ENCODE data around the gene SPG11.
"Not testable (repeated sequence)": the region's sequence is repeated elsewhere in the genome, so short reads cannot be mapped to it uniquely, and the experiment has no call there.

The SPG11 gene

DNA sequence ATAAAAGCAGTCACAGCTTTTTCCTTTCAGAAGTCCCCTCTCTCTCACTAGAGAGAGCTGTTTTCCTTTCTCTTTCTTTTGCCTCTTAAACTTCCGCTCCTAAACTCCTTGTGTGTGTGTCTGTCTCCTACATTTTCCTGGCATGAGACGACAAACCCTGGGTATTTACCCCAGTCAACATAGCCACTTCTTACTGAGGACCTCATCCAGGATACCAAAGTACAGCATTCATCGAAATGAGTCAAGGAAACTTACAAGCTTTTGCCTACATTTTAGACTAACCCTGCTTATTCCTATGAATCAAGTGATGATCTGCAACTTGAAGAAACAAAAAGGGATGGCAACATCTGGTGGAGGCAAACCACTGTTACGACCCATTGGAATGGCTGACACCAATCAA, 31.0 kb upstream of the SPG11 start:
- Histone ChIP-seq H3K27me3 (replicated peaks in 2 of 5; ENCODE audit: control insufficient read depth in 4 of 5, insufficient read depth in 5 of 5, low read length in 4 of 5) (no peaks in the 10 kb centered on the region), H3K4me1 (ENCODE audit: control extremely low read depth in 1 of 4, control insufficient read depth in 4 of 4, insufficient read depth in 4 of 4, low read length in 3 of 4) (no peaks in the 10 kb centered on the region), H3K36me3 (ENCODE audit: control insufficient read depth in 4 of 4, insufficient read depth in 4 of 4, low read length in 3 of 4) (no peaks in the 10 kb centered on the region), H3K27ac (ENCODE audit: insufficient read depth in 1 of 2, low read depth in 1 of 2, low read length in 2 of 2, poor library complexity in 1 of 2, severe bottlenecking in 2 of 2) (no peak overlapping the region), H3K4me3 (ENCODE audit: control insufficient read depth in 1 of 7, extremely low read depth in 1 of 7, insufficient read depth in 4 of 7, low read depth in 2 of 7, low read length in 6 of 7) (no peak overlapping the region), H3K9me3 (ENCODE audit: control extremely low read depth in 1 of 5, control insufficient read depth in 4 of 5, insufficient read depth in 2 of 5, low read depth in 1 of 5, low read length in 4 of 5) (no peaks in the 10 kb centered on the region)
- WGBS (ENCODE audit: insufficient coverage): 95% methylated on average over 4 of the region's 4 CpGs
- no peak for DNase-seq
- POLR2A ChIA-PET: no interaction called here
- CTCF ChIA-PET: no interaction called here

DNA sequence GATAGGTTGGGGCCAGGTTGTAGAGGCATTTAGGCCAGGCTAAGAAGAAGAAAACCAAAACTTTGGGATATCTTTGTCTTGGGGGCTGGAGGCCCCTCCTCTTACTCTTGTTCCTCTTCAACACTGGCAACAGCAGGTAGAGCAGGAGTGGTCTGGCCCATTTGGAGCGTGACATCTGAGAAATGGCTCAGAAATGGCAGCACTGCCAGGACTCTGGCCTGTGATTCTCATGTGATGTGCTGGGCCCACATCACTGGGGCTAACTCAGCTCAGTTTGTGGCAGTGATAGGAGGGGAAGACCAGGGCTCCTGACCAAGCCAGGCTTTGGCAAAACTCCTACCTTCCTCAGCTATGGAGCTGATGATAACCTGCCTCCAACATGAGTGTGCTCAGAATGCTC, 29.2 kb upstream of the SPG11 start:
- Histone ChIP-seq H3K27me3 (replicated peaks in 2 of 5; ENCODE audit: control insufficient read depth in 4 of 5, insufficient read depth in 5 of 5, low read length in 4 of 5) (no peaks in the 10 kb centered on the region), H3K27ac (ENCODE audit: insufficient read depth in 1 of 2, low read depth in 1 of 2, low read length in 2 of 2, poor library complexity in 1 of 2, severe bottlenecking in 2 of 2) (no peak overlapping the region), H3K4me1 (ENCODE audit: control extremely low read depth in 1 of 4, control insufficient read depth in 4 of 4, insufficient read depth in 4 of 4, low read length in 3 of 4) (no peaks in the 10 kb centered on the region), H3K9me3 (ENCODE audit: control extremely low read depth in 1 of 5, control insufficient read depth in 4 of 5, insufficient read depth in 2 of 5, low read depth in 1 of 5, low read length in 4 of 5) (no peaks in the 10 kb centered on the region), H3K36me3 (ENCODE audit: control insufficient read depth in 4 of 4, insufficient read depth in 4 of 4, low read length in 3 of 4) (no peaks in the 10 kb centered on the region), H3K4me3 (ENCODE audit: control insufficient read depth in 1 of 7, extremely low read depth in 1 of 7, insufficient read depth in 4 of 7, low read depth in 2 of 7, low read length in 6 of 7) (no peak overlapping the region)
- DNase-seq: no peak
- WGBS (ENCODE audit: insufficient coverage): 100% methylated on average over 1 of the region's 1 CpG
- ChIA-PET POLR2A (no interaction called here), CTCF (interaction anchor here (1.1 to 1.5 kb wide), 4 partner anchors 13 to 46 kb away, joined by 3 to 5 read pairs (median 4); partner anchors contain the start of gene SPG11)

DNA sequence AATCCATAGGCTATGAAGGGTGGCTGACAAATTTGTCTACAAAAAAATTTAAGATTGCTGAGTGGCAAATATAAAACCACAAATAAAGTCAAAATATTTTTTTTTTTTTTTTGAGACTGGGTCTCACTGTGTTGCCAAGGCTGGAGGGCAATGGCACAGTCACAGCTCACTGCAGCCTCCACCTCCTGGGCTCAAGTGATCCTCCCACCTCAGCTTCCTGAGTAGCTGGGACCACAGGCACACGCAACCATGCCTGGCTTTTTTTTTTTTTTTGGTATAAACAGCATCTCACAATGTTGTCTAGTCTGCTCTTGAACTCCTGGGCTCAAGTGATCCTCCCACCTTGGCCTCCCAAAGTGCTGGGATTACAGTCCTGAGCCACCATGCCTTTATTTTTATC, 26.8 kb upstream of the SPG11 start:
- ChIA-PET CTCF (interaction anchor here (0.5 to 1.8 kb wide), 4 partner anchors 21 to 916 kb away, joined by 3 to 5 read pairs (median 4); partner anchors contain the start of genes PATL2 and SPG11), POLR2A (interaction anchor here (0.6 kb wide), 3 partner anchors 27 to 328 kb away, joined by 3 to 7 read pairs (median 4); no protein-coding TSS in a partner anchor)
- DNase-seq: peak in 2 of 3 donors; percentile 28 to 53
- H3K27me3 ChIP-seq (replicated peaks in 2 of 5; ENCODE audit: control insufficient read depth in 4 of 5, insufficient read depth in 5 of 5, low read length in 4 of 5); H3K4me3 ChIP-seq (ENCODE audit: control insufficient read depth in 1 of 7, extremely low read depth in 1 of 7, insufficient read depth in 4 of 7, low read depth in 2 of 7, low read length in 6 of 7); H3K27ac ChIP-seq (ENCODE audit: insufficient read depth in 1 of 2, low read depth in 1 of 2, low read length in 2 of 2, poor library complexity in 1 of 2, severe bottlenecking in 2 of 2); H3K36me3 ChIP-seq (ENCODE audit: control insufficient read depth in 4 of 4, insufficient read depth in 4 of 4, low read length in 3 of 4); H3K9me3 ChIP-seq (ENCODE audit: control extremely low read depth in 1 of 5, control insufficient read depth in 4 of 5, insufficient read depth in 2 of 5, low read depth in 1 of 5, low read length in 4 of 5); H3K4me1 ChIP-seq (ENCODE audit: control extremely low read depth in 1 of 4, control insufficient read depth in 4 of 4, insufficient read depth in 4 of 4, low read length in 3 of 4): not testable (repeated sequence)
- 14% methylated on average over 1 of the region's 1 CpG for WGBS (ENCODE audit: insufficient coverage)

DNA sequence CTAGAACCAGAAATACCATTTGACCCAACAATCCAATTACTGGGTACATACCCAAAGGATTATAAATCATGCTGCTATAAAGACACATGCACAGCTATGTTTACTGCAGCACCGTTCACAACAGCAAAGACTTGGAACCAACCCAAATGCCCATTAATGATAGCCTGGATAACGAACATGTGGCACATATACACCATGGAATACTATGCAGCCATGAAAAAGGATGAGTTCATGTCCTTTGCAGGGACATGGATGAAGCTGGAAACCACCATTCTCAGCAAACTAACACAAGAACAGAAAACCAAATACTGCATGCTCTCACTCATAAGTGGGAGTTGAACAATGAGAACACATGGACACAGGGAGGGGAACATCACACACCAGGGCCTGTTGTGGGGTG, 25.9 kb upstream of the SPG11 start:
- DNase-seq; H3K9me3 ChIP-seq (ENCODE audit: control extremely low read depth in 1 of 5, control insufficient read depth in 4 of 5, insufficient read depth in 2 of 5, low read depth in 1 of 5, low read length in 4 of 5); CTCF ChIA-PET; POLR2A ChIA-PET; H3K27me3 ChIP-seq (replicated peaks in 2 of 5; ENCODE audit: control insufficient read depth in 4 of 5, insufficient read depth in 5 of 5, low read length in 4 of 5); H3K27ac ChIP-seq (ENCODE audit: insufficient read depth in 1 of 2, low read depth in 1 of 2, low read length in 2 of 2, poor library complexity in 1 of 2, severe bottlenecking in 2 of 2); H3K4me1 ChIP-seq (ENCODE audit: control extremely low read depth in 1 of 4, control insufficient read depth in 4 of 4, insufficient read depth in 4 of 4, low read length in 3 of 4); H3K36me3 ChIP-seq (ENCODE audit: control insufficient read depth in 4 of 4, insufficient read depth in 4 of 4, low read length in 3 of 4); H3K4me3 ChIP-seq (ENCODE audit: control insufficient read depth in 1 of 7, extremely low read depth in 1 of 7, insufficient read depth in 4 of 7, low read depth in 2 of 7, low read length in 6 of 7): not testable (repeated sequence)
- no CpG with 5 or more reads among the region's 2 CpGs for WGBS (ENCODE audit: insufficient coverage)

GRCh38 chr15:44682809-44683682, 19.6 kb upstream of the SPG11 start:
- POLR2A ChIA-PET; H3K9me3 ChIP-seq (ENCODE audit: control extremely low read depth in 1 of 5, control insufficient read depth in 4 of 5, insufficient read depth in 2 of 5, low read depth in 1 of 5, low read length in 4 of 5); H3K4me3 ChIP-seq (ENCODE audit: control insufficient read depth in 1 of 7, extremely low read depth in 1 of 7, insufficient read depth in 4 of 7, low read depth in 2 of 7, low read length in 6 of 7); H3K27me3 ChIP-seq (replicated peaks in 2 of 5; ENCODE audit: control insufficient read depth in 4 of 5, insufficient read depth in 5 of 5, low read length in 4 of 5); H3K36me3 ChIP-seq (ENCODE audit: control insufficient read depth in 4 of 4, insufficient read depth in 4 of 4, low read length in 3 of 4): not testable (repeated sequence)
- Histone ChIP-seq H3K27ac (ENCODE audit: insufficient read depth in 1 of 2, low read depth in 1 of 2, low read length in 2 of 2, poor library complexity in 1 of 2, severe bottlenecking in 2 of 2) (peak overlapping the region in 1 of 2 experiments; percentile 61), H3K4me1 (ENCODE audit: control extremely low read depth in 1 of 4, control insufficient read depth in 4 of 4, insufficient read depth in 4 of 4, low read length in 3 of 4) (peaks cover 3 to 21% (median 17%) of the 10 kb centered on the region in 4 experiments)
- CTCF ChIA-PET: interaction anchor here (0.9 to 4.8 kb wide), 6 partner anchors 11 to 54 kb away, joined by 3 to 21 read pairs (median 4); partner anchors contain the start of genes SPG11 and TRIM69
- DNase-seq: peak; percentile 30 to 83 (median 74)
- 93% methylated on average over 3 of the region's 8 CpGs for WGBS (ENCODE audit: insufficient coverage)

DNA sequence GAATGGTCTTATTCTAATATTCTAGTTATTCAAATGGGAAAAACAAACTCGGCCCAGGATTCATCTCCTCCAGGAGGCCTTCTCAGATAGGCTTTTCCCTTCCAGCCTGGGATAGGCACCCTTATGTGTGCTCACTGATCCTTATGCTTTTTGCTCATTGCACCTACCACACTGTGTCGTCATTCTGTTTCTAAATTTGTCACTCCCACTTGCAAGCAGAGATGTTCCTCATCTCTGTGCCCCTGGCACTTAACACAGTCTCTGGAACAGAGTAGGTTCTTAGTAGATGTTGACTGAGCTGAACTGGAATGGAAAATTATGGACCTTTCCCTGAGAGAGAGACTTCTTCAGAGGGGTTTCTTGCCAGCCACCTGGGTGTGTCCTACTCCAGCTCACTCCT, 18.7 kb upstream of the SPG11 start:
- DNase-seq: no peak
- POLR2A ChIA-PET: interaction anchor here (0.6 kb wide), 1 partner anchor 44 kb away, joined by 3 read pairs; no protein-coding TSS in a partner anchor

GRCh38 chr15:44676676-44677075, 13.2 kb upstream of the SPG11 start:
- Histone ChIP-seq H3K27me3 (replicated peaks in 2 of 5; ENCODE audit: control insufficient read depth in 4 of 5, insufficient read depth in 5 of 5, low read length in 4 of 5) (no peaks in the 10 kb centered on the region), H3K4me3 (ENCODE audit: control insufficient read depth in 1 of 7, extremely low read depth in 1 of 7, insufficient read depth in 4 of 7, low read depth in 2 of 7, low read length in 6 of 7) (no peak overlapping the region), H3K36me3 (ENCODE audit: control insufficient read depth in 4 of 4, insufficient read depth in 4 of 4, low read length in 3 of 4) (no peaks in the 10 kb centered on the region), H3K4me1 (ENCODE audit: control extremely low read depth in 1 of 4, control insufficient read depth in 4 of 4, insufficient read depth in 4 of 4, low read length in 3 of 4) (peaks cover 5 to 23% (median 22%) of the 10 kb centered on the region in 4 experiments), H3K27ac (ENCODE audit: insufficient read depth in 1 of 2, low read depth in 1 of 2, low read length in 2 of 2, poor library complexity in 1 of 2, severe bottlenecking in 2 of 2) (no peak overlapping the region), H3K9me3 (ENCODE audit: control extremely low read depth in 1 of 5, control insufficient read depth in 4 of 5, insufficient read depth in 2 of 5, low read depth in 1 of 5, low read length in 4 of 5) (no peaks in the 10 kb centered on the region)
- 74% methylated on average over 7 of the region's 7 CpGs for WGBS (ENCODE audit: insufficient coverage)
- POLR2A ChIA-PET: interaction anchor here (2.1 kb wide), 1 partner anchor 35 kb away, joined by 9 read pairs; the partner anchor contains the start of genes B2M and PATL2
- peak in 1 of 3 donors; percentile 26 for DNase-seq
- CTCF ChIA-PET: interaction anchor here (1.4 to 1.9 kb wide), 3 partner anchors 13 to 37 kb away, joined by 4 to 13 read pairs (median 5); partner anchors contain the start of gene SPG11

More for the DNA sequence above, 18.7 kb upstream of the SPG11 start:
- Histone ChIP-seq H3K4me3 (ENCODE audit: control insufficient read depth in 1 of 7, extremely low read depth in 1 of 7, insufficient read depth in 4 of 7, low read depth in 2 of 7, low read length in 6 of 7) (no peak overlapping the region), H3K27ac (ENCODE audit: insufficient read depth in 1 of 2, low read depth in 1 of 2, low read length in 2 of 2, poor library complexity in 1 of 2, severe bottlenecking in 2 of 2) (no peak overlapping the region), H3K36me3 (ENCODE audit: control insufficient read depth in 4 of 4, insufficient read depth in 4 of 4, low read length in 3 of 4) (no peaks in the 10 kb centered on the region), H3K4me1 (ENCODE audit: control extremely low read depth in 1 of 4, control insufficient read depth in 4 of 4, insufficient read depth in 4 of 4, low read length in 3 of 4) (peaks cover 5 to 29% (median 26%) of the 10 kb centered on the region in 4 experiments), H3K27me3 (replicated peaks in 2 of 5; ENCODE audit: control insufficient read depth in 4 of 5, insufficient read depth in 5 of 5, low read length in 4 of 5) (no peaks in the 10 kb centered on the region), H3K9me3 (ENCODE audit: control extremely low read depth in 1 of 5, control insufficient read depth in 4 of 5, insufficient read depth in 2 of 5, low read depth in 1 of 5, low read length in 4 of 5) (no peaks in the 10 kb centered on the region)
- 81% methylated on average over 2 of the region's 2 CpGs for WGBS (ENCODE audit: insufficient coverage)
- CTCF ChIA-PET: interaction anchor here (0.5 to 4.8 kb wide), 6 partner anchors 10 to 47 kb away, joined by 3 to 21 read pairs (median 3); partner anchors contain the start of gene SPG11

All from common myeloid progenitor, CD34-positive (primary cell).